ENCODE data around the gene LAMA3. TPM values are rescaled to one million over a fixed set of nuclear protein-coding genes. Genes with fewer than 3 reads are reported as not detected.

The LAMA3 gene
- total RNA-seq, 1 donor from 2014 or later, result 9.4 TPM

DNA sequence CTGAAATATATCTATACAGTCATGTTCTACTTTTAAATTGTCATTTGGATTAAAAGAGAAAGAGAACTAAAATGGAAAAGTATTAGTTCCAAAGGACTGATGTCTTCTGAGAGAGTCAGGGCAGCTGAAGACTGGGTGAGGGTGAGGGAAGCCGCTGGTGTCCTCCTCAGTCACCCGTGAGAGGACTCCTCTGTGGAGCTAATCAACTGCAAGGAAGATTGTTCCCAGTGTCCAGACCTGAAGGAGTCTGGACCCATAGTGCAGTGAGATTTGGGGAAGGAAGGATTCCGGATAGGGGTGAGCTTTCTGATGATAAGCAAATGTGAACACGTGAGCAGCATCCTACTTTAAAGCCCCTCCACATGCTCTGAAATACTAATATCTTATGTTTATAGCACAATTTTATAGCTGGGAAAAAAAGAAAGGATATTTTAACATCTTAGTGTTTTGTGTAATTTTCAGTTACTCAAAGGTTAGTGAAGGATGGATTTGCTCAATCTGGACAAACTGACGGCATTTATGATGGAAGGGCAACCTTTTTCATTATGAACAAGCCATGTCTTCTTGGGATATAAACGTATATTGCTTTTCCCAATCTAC is 190.8 kb downstream of the LAMA3 start:
- H3K27me3 Mint-ChIP-seq, result peaks cover 26% of the 10 kb centered on the region
- H3K4me1 Mint-ChIP-seq (ENCODE audit: unreplicated experiment), result peaks cover 26% of the 10 kb centered on the region
- H3K4me3 Mint-ChIP-seq, result no peak overlapping the region
- TF ChIP-seq, protein P1, sequence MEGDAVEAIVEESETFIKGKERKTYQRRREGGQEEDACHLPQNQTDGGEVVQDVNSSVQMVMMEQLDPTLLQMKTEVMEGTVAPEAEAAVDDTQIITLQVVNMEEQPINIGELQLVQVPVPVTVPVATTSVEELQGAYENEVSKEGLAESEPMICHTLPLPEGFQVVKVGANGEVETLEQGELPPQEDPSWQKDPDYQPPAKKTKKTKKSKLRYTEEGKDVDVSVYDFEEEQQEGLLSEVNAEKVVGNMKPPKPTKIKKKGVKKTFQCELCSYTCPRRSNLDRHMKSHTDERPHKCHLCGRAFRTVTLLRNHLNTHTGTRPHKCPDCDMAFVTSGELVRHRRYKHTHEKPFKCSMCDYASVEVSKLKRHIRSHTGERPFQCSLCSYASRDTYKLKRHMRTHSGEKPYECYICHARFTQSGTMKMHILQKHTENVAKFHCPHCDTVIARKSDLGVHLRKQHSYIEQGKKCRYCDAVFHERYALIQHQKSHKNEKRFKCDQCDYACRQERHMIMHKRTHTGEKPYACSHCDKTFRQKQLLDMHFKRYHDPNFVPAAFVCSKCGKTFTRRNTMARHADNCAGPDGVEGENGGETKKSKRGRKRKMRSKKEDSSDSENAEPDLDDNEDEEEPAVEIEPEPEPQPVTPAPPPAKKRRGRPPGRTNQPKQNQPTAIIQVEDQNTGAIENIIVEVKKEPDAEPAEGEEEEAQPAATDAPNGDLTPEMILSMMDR (conservative IDR thresholded peaks at IDR 0.05), result no peak
- no peak for DNase-seq (ENCODE audit: extremely low spot score, unreplicated experiment)
- H3K27ac Mint-ChIP-seq, result no peak overlapping the region
- no peaks in the 10 kb centered on the region for H3K9me3 Mint-ChIP-seq
- H3K36me3 Mint-ChIP-seq, result no peaks in the 10 kb centered on the region

DNA sequence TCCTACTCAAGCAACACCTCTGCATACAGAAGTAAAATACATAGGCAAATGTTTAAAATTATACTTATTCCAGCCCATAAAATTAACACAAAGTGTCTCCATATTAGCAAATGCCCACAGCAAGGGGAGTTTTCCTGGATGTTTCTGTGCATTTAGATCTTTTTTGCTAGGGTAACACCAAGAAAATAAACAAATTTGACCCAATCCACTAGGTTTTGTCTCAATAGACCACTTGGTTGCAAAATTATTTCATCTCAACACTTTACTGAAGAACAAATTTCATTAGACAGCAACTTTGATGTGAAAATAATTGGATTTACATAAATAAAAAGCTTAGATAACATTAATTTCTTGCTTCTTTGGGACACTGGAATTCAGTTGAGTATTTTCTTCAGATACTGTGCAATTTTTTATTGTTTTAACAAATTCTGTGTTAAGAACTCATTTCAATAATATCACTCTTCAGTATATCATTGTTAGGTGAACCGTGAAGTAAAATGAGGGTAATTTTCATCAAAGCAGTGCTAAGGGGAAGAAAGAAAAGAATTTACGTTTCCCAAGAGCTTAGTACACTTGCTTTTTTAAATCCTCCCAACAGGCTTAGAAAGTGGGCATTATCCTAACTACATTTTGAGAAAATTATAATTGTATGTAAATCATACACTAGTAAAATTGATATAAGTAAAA is 191.8 kb downstream of the LAMA3 start:
- TF ChIP-seq, protein P1 (conservative IDR thresholded peaks at IDR 0.05), result no peak
- H3K4me1 Mint-ChIP-seq (ENCODE audit: unreplicated experiment), result peaks cover 26% of the 10 kb centered on the region
- no peak overlapping the region for H3K27ac Mint-ChIP-seq
- no peak for DNase-seq (ENCODE audit: extremely low spot score, unreplicated experiment)
- no peaks in the 10 kb centered on the region for H3K9me3 Mint-ChIP-seq
- H3K36me3 Mint-ChIP-seq, result no peaks in the 10 kb centered on the region
- H3K4me3 Mint-ChIP-seq, result no peak overlapping the region
- peaks cover 21% of the 10 kb centered on the region for H3K27me3 Mint-ChIP-seq

DNA sequence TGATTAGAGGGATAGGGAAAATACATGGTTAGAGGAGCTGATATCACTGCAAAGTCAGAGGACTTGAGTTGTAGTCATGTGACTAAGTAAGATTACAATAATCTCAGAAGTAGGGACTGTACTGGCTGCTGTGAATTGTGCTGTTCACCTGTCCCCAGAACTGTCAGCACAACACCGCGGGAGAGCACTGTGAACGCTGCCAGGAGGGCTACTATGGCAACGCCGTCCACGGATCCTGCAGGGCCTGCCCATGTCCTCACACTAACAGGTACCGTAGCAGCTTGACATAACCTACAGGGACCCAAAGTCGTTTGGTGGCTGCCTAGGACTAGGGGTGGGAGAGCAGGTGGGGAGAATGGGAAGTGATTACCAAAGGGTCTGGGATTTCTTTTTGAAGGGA is 192.5 kb downstream of the LAMA3 start:
- H3K27me3 Mint-ChIP-seq, result peaks cover 16% of the 10 kb centered on the region
- DNase-seq (ENCODE audit: extremely low spot score, unreplicated experiment), result no peak
- H3K4me3 Mint-ChIP-seq, result no peak overlapping the region
- H3K36me3 Mint-ChIP-seq, result no peaks in the 10 kb centered on the region
- H3K27ac Mint-ChIP-seq, result no peak overlapping the region
- peaks cover 26% of the 10 kb centered on the region for H3K4me1 Mint-ChIP-seq (ENCODE audit: unreplicated experiment)
- TF ChIP-seq, protein P1 (conservative IDR thresholded peaks at IDR 0.05), result no peak
- no peaks in the 10 kb centered on the region for H3K9me3 Mint-ChIP-seq

DNA sequence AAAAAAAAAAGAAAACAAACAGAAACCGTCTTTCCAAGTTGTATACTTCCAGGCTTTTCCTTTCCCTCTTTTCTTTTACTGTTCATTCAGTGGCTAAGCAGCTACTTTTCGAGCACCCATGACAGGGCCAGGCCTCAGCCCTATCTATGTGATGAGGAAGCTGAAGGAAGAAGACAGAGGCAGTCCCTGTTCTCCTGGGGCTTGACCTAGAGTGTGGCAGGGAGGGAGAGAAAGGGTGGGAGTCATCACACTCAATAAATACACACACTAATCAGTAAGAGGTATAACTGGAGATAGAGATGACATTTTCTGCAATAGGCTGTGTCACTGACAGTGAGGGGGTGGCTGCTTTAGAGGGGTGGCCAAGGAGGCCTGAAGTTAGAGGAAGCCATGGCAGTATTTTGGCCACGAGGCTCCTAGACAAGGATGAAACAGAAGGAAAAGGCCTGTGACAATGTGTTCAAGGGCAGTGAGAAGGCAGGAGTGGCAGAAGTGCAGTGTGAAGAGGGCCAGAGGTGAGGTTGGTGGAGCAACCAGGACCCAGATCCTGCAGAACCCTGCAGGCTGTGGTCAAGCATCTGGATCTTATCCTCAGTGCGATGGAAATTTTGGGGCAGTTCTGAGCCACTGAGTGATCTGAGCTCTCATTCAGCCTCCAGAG is 193.5 kb downstream of the LAMA3 start:
- peaks cover 13% of the 10 kb centered on the region for H3K27me3 Mint-ChIP-seq
- no peaks in the 10 kb centered on the region for H3K9me3 Mint-ChIP-seq
- peaks cover 26% of the 10 kb centered on the region for H3K4me1 Mint-ChIP-seq (ENCODE audit: unreplicated experiment)
- no peak overlapping the region for H3K4me3 Mint-ChIP-seq
- peak overlapping the region; percentile 0 for H3K27ac Mint-ChIP-seq
- DNase-seq (ENCODE audit: extremely low spot score, unreplicated experiment), result no peak
- H3K36me3 Mint-ChIP-seq, result no peaks in the 10 kb centered on the region
- TF ChIP-seq, protein P1 (conservative IDR thresholded peaks at IDR 0.05), result no peak

DNA sequence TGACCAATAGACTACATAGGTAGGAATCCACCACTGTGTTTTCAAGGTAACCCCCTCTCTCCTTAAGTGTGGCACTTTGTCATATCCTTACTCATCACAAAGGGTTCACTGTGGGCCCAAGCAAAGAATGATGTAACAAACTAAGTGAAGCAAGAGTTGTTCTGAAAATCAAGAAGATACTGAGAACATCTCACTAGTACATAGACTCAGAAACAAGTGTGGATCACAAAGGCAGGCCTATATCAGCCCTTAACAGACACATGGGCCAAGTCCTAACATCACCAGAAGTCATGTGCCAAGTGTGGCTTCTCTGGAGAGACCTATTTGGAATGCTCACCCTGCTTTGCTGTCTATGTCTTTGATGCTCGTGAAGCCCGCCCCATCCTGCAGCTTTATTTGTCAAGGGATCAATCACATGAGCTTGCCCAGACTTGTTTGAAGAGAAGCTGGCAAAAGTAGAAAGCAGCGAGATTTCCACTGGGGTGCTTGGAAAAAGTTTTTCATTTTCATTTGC is 194.1 kb downstream of the LAMA3 start:
- peak overlapping the region; percentile 0 for H3K27ac Mint-ChIP-seq
- peaks cover 2% of the 10 kb centered on the region for H3K9me3 Mint-ChIP-seq
- no peaks in the 10 kb centered on the region for H3K36me3 Mint-ChIP-seq
- H3K4me3 Mint-ChIP-seq, result peak overlapping the region; percentile 10
- peaks cover 26% of the 10 kb centered on the region for H3K4me1 Mint-ChIP-seq (ENCODE audit: unreplicated experiment)
- DNase-seq (ENCODE audit: extremely low spot score, unreplicated experiment), result no peak
- H3K27me3 Mint-ChIP-seq, result peaks cover 13% of the 10 kb centered on the region
- TF ChIP-seq, protein P1 (conservative IDR thresholded peaks at IDR 0.05), result no peak
